HG03442 (cell line): ENCODE data around the gene SHB.

Experiments
- ATAC-seq: cut with Tn5 transposase; IDR thresholded peaks from one replicate; pipeline ENCODE4 v1.9.1; 2021; ENCODE audit warnings: mild to moderate bottlenecking, moderate library complexity; ENCODE audit not compliant: unreplicated experiment

The SHB gene

GRCh38 chr9:38088006-38088925 lies 19.2 kb upstream of the SHB start:
- no peak for ATAC-seq

- ATAC-seq, result no peak
Measured at GRCh38 chr9:38086496-38086895, 17.5 kb upstream of the SHB start.

GRCh38 chr9:38085308-38085707 lies 16.3 kb upstream of the SHB start:
- no peak for ATAC-seq

GRCh38 chr9:38084556-38084880 lies 15.5 kb upstream of the SHB start:
- no peak for ATAC-seq

GRCh38 chr9:38083858-38084555 lies 15.0 kb upstream of the SHB start:
- no peak for ATAC-seq

GRCh38 chr9:38082446-38083287 lies 13.6 kb upstream of the SHB start:
- ATAC-seq, result no peak

- ATAC-seq, result no peak
Measured at GRCh38 chr9:38081356-38082108, 12.5 kb upstream of the SHB start.

GRCh38 chr9:38079461-38080031 lies 10.5 kb upstream of the SHB start:
- ATAC-seq, result no peak

- no peak for ATAC-seq
Measured at GRCh38 chr9:38075272-38075671, 6.2 kb upstream of the SHB start.

GRCh38 chr9:38074441-38074961 lies 5.5 kb upstream of the SHB start:
- ATAC-seq, result no peak

GRCh38 chr9:38073882-38074281 lies 4.9 kb upstream of the SHB start:
- ATAC-seq, result no peak

GRCh38 chr9:38071470-38072134 lies 2.6 kb upstream of the SHB start:
- no peak for ATAC-seq

- no peak for ATAC-seq
Measured at GRCh38 chr9:38067859-38068681, 957 bp downstream of the SHB start.

GRCh38 chr9:38066914-38067858 lies 1.8 kb downstream of the SHB start:
- ATAC-seq, result no peak

- ATAC-seq, result no peak
Measured at GRCh38 chr9:38066197-38066913, 2.7 kb downstream of the SHB start.

- peak; percentile 25 for ATAC-seq
Measured at GRCh38 chr9:38065369-38066075, 3.5 kb downstream of the SHB start.
